GM12878 (cell line): Measurements from ENCODE around the gene ARSI. TPM values are rescaled to one million over a fixed set of nuclear protein-coding genes. Genes with fewer than 3 reads are reported as not detected.

Experiments
- ATAC-seq: fragments of 200-7000 bp; cut with Tn5 transposase; 3 replicates; pipeline ENCODE4 v1.9.1; 2020; ENCODE audit warnings: mild to moderate bottlenecking, moderate library complexity
- BruUV-seq: library from RNA; stranded (reverse); fragments of 400-500 nt; replicated peaks from 2 replicates; lab custom pipeline; 2021; lab: Mats Ljungman, UMichigan
- CTCF ChIA-PET: fragments of 300-600 bp; sonication (Branson Sonifier 250); formaldehyde crosslinking; extraction: SDS; loops from one replicate; lab custom pipeline; 2021; ENCODE audit warnings: inconsistent platforms; lab: Yijun Ruan, JAX
- POLR2A ChIA-PET: fragments of 350-600 bp; formaldehyde crosslinking; extraction: SDS; loops from one replicate; lab custom pipeline; 2021; ENCODE audit warnings: inconsistent platforms; lab: Charles Lee
- RAD21 ChIA-PET: fragments of 300-600 bp; sonication (Branson Sonifier 250); formaldehyde crosslinking; loops from one replicate; lab custom pipeline; 2023; ENCODE audit warnings: antibody characterized with exemption; ENCODE audit not compliant: unreplicated experiment; lab: Charles Lee
- SMC1A ChIA-PET: fragments of 300-600 bp; sonication (Branson Sonifier 250); formaldehyde crosslinking; loops from one replicate; lab custom pipeline; 2023; ENCODE audit not compliant: unreplicated experiment, uncharacterized antibody; lab: Charles Lee
- DNase-seq: peaks from one replicate; pipeline ENCODE4 v3.0.0-alpha.2; 2011; ENCODE audit warnings: low read depth, low spot score
- FAIRE-seq: peaks from 3 replicates; lab custom pipeline; 2011; peaks lifted over from hg19 to GRCh38; lab: Jason Lieb, UNC
- H2AFZ ChIP-seq: 2 replicates; pipeline ENCODE4 v1.6.0; 2011; ENCODE audit warnings: low read depth, low read length, control low read depth; ENCODE audit not compliant: control insufficient read depth
- H3K27ac ChIP-seq: 2 replicates; pipeline ENCODE4 v1.5.1; 2011; ENCODE audit warnings: control low read depth; ENCODE audit not compliant: control insufficient read depth, insufficient read depth
- H3K27me3 ChIP-seq, 2 experiments: replicated peaks in 1 of 2; 2 replicates each; pipeline versions ENCODE4 v1.6.0 to v1.6.1; 2011; ENCODE audit warnings: low read length in 1 of 2; ENCODE audit not compliant: control insufficient read depth in 2 of 2, insufficient read depth in 2 of 2
- H3K36me3 ChIP-seq, 2 experiments: 2 replicates each; pipeline ENCODE4 v1.5.1; 2011; ENCODE audit warnings: low read length in 1 of 2; ENCODE audit not compliant: control insufficient read depth in 2 of 2, insufficient read depth in 2 of 2
- H3K4me1 ChIP-seq: 2 replicates; pipeline ENCODE4 v1.6.1; 2011; ENCODE audit warnings: mild to moderate bottlenecking, low read length, moderate library complexity, mixed read lengths; ENCODE audit not compliant: control insufficient read depth, insufficient read depth
- H3K4me2 ChIP-seq: 2 replicates; pipeline ENCODE4 v1.6.0; 2011; ENCODE audit warnings: control low read depth; ENCODE audit not compliant: control insufficient read depth, insufficient read depth
- H3K4me3 ChIP-seq: fragments of 200-600 bp; sonication (generic); 2 replicates; pipeline ENCODE4 v1.5.1; 2016
- H3K79me2 ChIP-seq: 2 replicates; pipeline ENCODE4 v1.6.0; 2011; ENCODE audit warnings: low read length; ENCODE audit not compliant: control insufficient read depth, insufficient read depth
- H3K9ac ChIP-seq: 2 replicates; pipeline ENCODE4 v1.8.0; 2011; ENCODE audit warnings: low read length, control low read depth, mixed read lengths; ENCODE audit not compliant: control insufficient read depth, insufficient read depth
- H3K9me3 ChIP-seq: replicated peaks from 3 replicates; pipeline ENCODE4 v1.5.1; 2011; ENCODE audit warnings: mild to moderate bottlenecking, low read length; ENCODE audit not compliant: control insufficient read depth, insufficient read depth
- H4K20me1 ChIP-seq: 2 replicates; pipeline ENCODE4 v1.6.0; 2011; ENCODE audit not compliant: control insufficient read depth, insufficient read depth
- ATF2 ChIP-seq: IDR thresholded peaks from 2 replicates; pipeline ENCODE4 v1.6.1; 2012; ENCODE audit warnings: low read length, inconsistent platforms
- ATF3 ChIP-seq: IDR thresholded peaks from 2 replicates; pipeline ENCODE4 v1.6.1; 2011; ENCODE audit warnings: low read depth, mild to moderate bottlenecking, low read length, moderate library complexity, borderline replicate concordance; ENCODE audit errors: extremely low read depth
- CBX5 ChIP-seq: sonication (generic); IDR thresholded peaks from 2 replicates; pipeline ENCODE4 v1.6.1; 2016; ENCODE audit warnings: low read depth, moderate library complexity, mild to moderate bottlenecking, inconsistent platforms
- E2F8 ChIP-seq: fragments of 450-650 bp; IDR thresholded peaks from 2 replicates; pipeline ENCODE4 v1.6.1; 2018; ENCODE audit warnings: mild to moderate bottlenecking, low read depth, moderate library complexity; ENCODE audit not compliant: partially characterized antibody
- ETV6 ChIP-seq, 2 experiments: fragments of 450-650 bp in 1 of 2; IDR thresholded peaks in 1 of 2; conservative IDR thresholded peaks in 1 of 2; 2 replicates each; pipeline ENCODE4 v1.6.1; 2014; ENCODE audit warnings: antibody characterized with exemption in 1 of 2, borderline replicate concordance in 1 of 2, low read depth in 1 of 2, mild to moderate bottlenecking in 1 of 2, moderate library complexity in 1 of 2
- IKZF1 ChIP-seq: fragments of 450-650 bp; conservative IDR thresholded peaks from 2 replicates; pipeline ENCODE4 v1.6.1; 2017; ENCODE audit warnings: antibody characterized with exemption, mild to moderate bottlenecking
- IKZF2 ChIP-seq, 2 experiments: fragments of 450-650 bp; IDR thresholded peaks; 2 replicates each; pipeline ENCODE4 v1.6.1; 2017; ENCODE audit warnings: mild to moderate bottlenecking in 2 of 2, moderate library complexity in 2 of 2
- IRF5 ChIP-seq: fragments of 450-650 bp; IDR thresholded peaks from 2 replicates; pipeline ENCODE4 v1.6.1; 2017; ENCODE audit warnings: borderline replicate concordance
- NFYA ChIP-seq: IDR thresholded peaks from 2 replicates; pipeline ENCODE4 v1.6.1; 2011; ENCODE audit warnings: low read depth, mild to moderate bottlenecking, low read length, improper control_type of control experiment, borderline replicate concordance
- NR2C1 ChIP-seq: fragments of 450-650 bp; IDR thresholded peaks from 2 replicates; pipeline ENCODE4 v1.6.1; 2017; ENCODE audit warnings: antibody characterized with exemption, mild to moderate bottlenecking, moderate library complexity
- RAD21 ChIP-seq: IDR thresholded peaks from 2 replicates; pipeline ENCODE4 v1.6.1; 2011; ENCODE audit warnings: mild to moderate bottlenecking, low read depth, low read length, moderate library complexity; ENCODE audit not compliant: insufficient read depth
- TAF1 ChIP-seq: IDR thresholded peaks from 2 replicates; pipeline ENCODE4 v1.6.1; 2011; ENCODE audit warnings: mild to moderate bottlenecking, low read depth, low read length, borderline replicate concordance
- WGBS: methylation state at CpG from one replicate; pipeline ENCODE4 v1.1.6; 2016; ENCODE audit warnings: low lambda C conversion rate; ENCODE audit not compliant: insufficient replicate concordance, insufficient coverage; ENCODE audit errors: missing lambda C conversion rate; 5-methylcytosine and 5-hydroxymethylcytosine counted together
- in situ Hi-C: fragments of 300-500 bp; cut with MboI; formaldehyde crosslinking; loops from 9 replicates; pipeline ENCODE4 v1.14.3; 2018; ENCODE audit warnings: mixed read lengths
- intact Hi-C: fragments of 100-400 bp; cut with micrococcal nuclease; formaldehyde crosslinking; loops from one replicate; pipeline ENCODE4 v1.14.2; 2022; ENCODE audit not compliant: unreplicated experiment
- polyA plus RNA-seq, 11 experiments: library from polyadenylated mRNA; depleted of rRNA in 4 of 11; unstranded in 6 of 11; stranded (reverse) in 5 of 11; fragments of >200 nt; fragmentation: Nextera tagmentation in 4 of 11; fragmentation: Illumina TruSeq in 1 of 11; extraction: Ambion mirVana in 4 of 11; extraction: Trizol in 1 of 11; gene quantifications; 1 replicate in 1 of 11; 2 replicates in 10 of 11; pipeline versions ENCODE4 v1.2.1 to v1.2.3, GENCODE V29; 2011 to 2016; ENCODE audit warnings: inconsistent platforms in 2 of 11, missing spikeins in 2 of 11, low read depth in 1 of 11
- total RNA-seq, 4 experiments: library from RNA; depleted of rRNA in 3 of 4; stranded (reverse); fragments of >200 nt in 3 of 4; fragmentation: Illumina TruSeq in 1 of 4; extraction: Trizol in 1 of 4; gene quantifications; 2 replicates each; pipeline versions ENCODE4 v1.2.1 to v1.2.3, GENCODE V29; 2013 to 2021

ARSI gene
- total and polyA plus RNA-seq, 10 of the 15 experiments (the other 5 are each of a cell fraction or from before 2014, with no cell fraction given): not detected

GRCh38 chr5:150322202-150322601 is 19.5 kb upstream of the ARSI start (continued):
- no peak for TF ChIP-seq E2F8
- TF ChIP-seq IKZF1: no peak
- TF ChIP-seq IRF5: no peak
- TF ChIP-seq ATF2: no peak

- H3K9ac ChIP-seq: no peak overlapping the region
- H2AFZ ChIP-seq: no peak overlapping the region
- intact Hi-C loops (no loop called here), in situ Hi-C loops (no loop called here)
- ChIA-PET RAD21 (no interaction called here), SMC1A (no interaction called here), CTCF (no interaction called here), POLR2A (no interaction called here)
- H3K4me2 ChIP-seq: no peak overlapping the region
- H3K79me2 ChIP-seq: no peaks in the 10 kb centered on the region
- H3K36me3 ChIP-seq: no peaks in the 10 kb centered on the region
- no TSS peak for BruUV-seq
- no peak for FAIRE-seq
- 92% methylated on average over 1 of the region's 1 CpG for WGBS
- no peak overlapping the region for H3K27ac ChIP-seq
- TF ChIP-seq ATF3 (no peak), TAF1 (no peak), IKZF2 (IDR thresholded peaks at IDR 0.05) (no peak), RAD21 (no peak), CBX5 (no peak), NFYA (no peak), ETV6 (conservative IDR thresholded peaks at IDR 0.05 in 1 of 2, IDR thresholded peaks at IDR 0.05 in 1 of 2; ENCODE audit: borderline replicate concordance in 1 of 2, low read depth in 1 of 2) (no peak), NR2C1 (no peak)
- TF ChIP-seq, all 136 proteins: peak for 0
- DNase-seq (no peak), ATAC-seq (no peak)
- H4K20me1 ChIP-seq: no peaks in the 10 kb centered on the region
- H3K4me3 ChIP-seq: no peak overlapping the region
- H3K4me1 ChIP-seq: no peaks in the 10 kb centered on the region
- H3K27me3 ChIP-seq: peaks cover 2 to 4% of the 10 kb centered on the region in 2 experiments; a peak in 2 of 4 replicates
- H3K9me3 ChIP-seq: no peaks in the 10 kb centered on the region
Measured at GRCh38 chr5:150321784-150322183, 19.1 kb upstream of the ARSI start.
